ENCODE measurements around the gene MRPL50.

- TF ChIP-seq CTCF (IDR thresholded peaks at IDR 0.05; ENCODE audit: insufficient read depth, low read depth, low read length), result no peak
- TF ChIP-seq EZH2 (IDR thresholded peaks at IDR 0.05; ENCODE audit: insufficient read depth, low read length), result no peak
Measured at GRCh38 chr9:101353683-101354082, 44.7 kb downstream of the MRPL50 start.

Measured in astrocyte (in vitro differentiated cells and primary cell).